Kidney (tissue), 14 donors: ENCODE measurements around the gene INPP5D. TPM values are rescaled to one million over a fixed set of nuclear protein-coding genes. Genes with fewer than 3 reads are reported as not detected.

Source experiments
- DNase-seq, 5 donors: peaks; one replicate each; pipeline ENCODE4 v3.0.0-alpha.2; 2013 to 2020
- FAIRE-seq: peaks from 2 replicates; lab custom pipeline; 2012; peaks lifted over from hg19 to GRCh38; lab: Jason Lieb, UNC
- H3K27ac ChIP-seq, 2 donors: one replicate each; pipeline ENCODE4 v1.7.0; 2013; ENCODE audit warnings: low read depth in 2 of 2, low read length in 2 of 2, inconsistent platforms in 1 of 2
- H3K27me3 ChIP-seq: one replicate; pipeline ENCODE4 v1.7.1; 2013; ENCODE audit warnings: low read length, inconsistent platforms; ENCODE audit not compliant: control insufficient read depth, insufficient read depth
- H3K36me3 ChIP-seq, 3 donors: one replicate each; pipeline versions ENCODE4 v1.7.0 to v1.7.1; 2013; ENCODE audit warnings: low read length in 3 of 3, control low read depth in 1 of 3, inconsistent platforms in 1 of 3; ENCODE audit not compliant: insufficient read depth in 3 of 3, control insufficient read depth in 2 of 3
- H3K4me1 ChIP-seq, 3 donors: one replicate each; pipeline versions ENCODE4 v1.7.0 to v1.7.1; 2013; ENCODE audit warnings: low read length in 3 of 3, inconsistent platforms in 1 of 3, low read depth in 1 of 3; ENCODE audit not compliant: control insufficient read depth in 2 of 3, insufficient read depth in 2 of 3
- H3K4me3 ChIP-seq, 3 donors: one replicate each; pipeline versions ENCODE4 v1.7.0 to v1.8.1; 2013; ENCODE audit warnings: low read length in 3 of 3, control low read depth in 1 of 3, inconsistent platforms in 1 of 3
- H3K9ac ChIP-seq, 3 donors: one replicate each; pipeline versions ENCODE4 v1.7.0 to v1.7.1; 2013; ENCODE audit warnings: low read length in 3 of 3, control low read depth in 1 of 3, inconsistent platforms in 1 of 3
- H3K9me3 ChIP-seq, 3 donors: one replicate each; pipeline versions ENCODE4 v1.7.0 to v1.7.1; 2013; ENCODE audit warnings: low read length in 3 of 3, control low read depth in 1 of 3, inconsistent platforms in 1 of 3; ENCODE audit not compliant: control insufficient read depth in 2 of 3, insufficient read depth in 1 of 3
- CTCF ChIP-seq: IDR thresholded peaks from 3 replicates; pipeline ENCODE4 v1.5.1; 2012; ENCODE audit warnings: mild to moderate bottlenecking, moderate library complexity, borderline replicate concordance; ENCODE audit not compliant: insufficient read depth; ENCODE audit errors: extremely low read depth
- intact Hi-C: fragments of 100-400 bp; cut with DNase I; formaldehyde crosslinking; loops from one replicate; pipeline ENCODE4 v1.11.1; 2022
- polyA plus RNA-seq: library from polyadenylated mRNA; stranded (reverse); fragments of 350-450 nt; fragmentation: Illumina TruSeq; extraction: RNeasy Lipid Tissue Mini Kit (QIAGEN cat#74804); gene quantifications from one replicate; pipeline ENCODE4 v1.2.3, GENCODE V29; 2014; ENCODE audit warnings: low read depth, low replicate concordance; ENCODE audit not compliant: insufficient read depth
- total RNA-seq: library from RNA; stranded (reverse); fragmentation: NEBNext Ultra II Directional; extraction: Animal tissue kit (Norgen Biotek cat#: 25700); gene quantifications from one replicate; pipeline ENCODE4 v1.2.1, GENCODE V29; 2021
- donor health status: control.
- donor health status: control.
- donor health status: control.
- donor health status: control.
- donor health status: control.
- donor health status: DM: yes; HTN: yes; CAD: no.
- donor health status: Normal renal cell carcinoma (clear cell type).

The INPP5D gene
- total and polyA plus RNA-seq, 2 donors from 2014 or later, result 2.6 to 29.6 TPM

- Histone ChIP-seq H3K4me3 (no peak overlapping the region), H3K4me1 (peaks cover 0 to 21% (median 8%) of the 10 kb centered on the region in 3 donors), H3K36me3 (no peaks in the 10 kb centered on the region), H3K9ac (no peak overlapping the region), H3K27me3 (no peaks in the 10 kb centered on the region), H3K9me3 (no peaks in the 10 kb centered on the region), H3K27ac (no peak overlapping the region)
- intact Hi-C loops, result no loop called here
- FAIRE-seq (no peak), DNase-seq (peak in 2 of 5 donors; percentile 15 to 49)
- no peak for TF ChIP-seq CTCF
Observed at GRCh38 chr2:233079953-233080835, 20.1 kb downstream of the INPP5D start.

GRCh38 chr2:233080836-233081229, 20.7 kb downstream of the INPP5D start:
- DNase-seq (peak in 2 of 5 donors; percentile 23 to 47), FAIRE-seq (no peak)
- H3K27me3 ChIP-seq, result no peaks in the 10 kb centered on the region
- intact Hi-C loops, result no loop called here
- H3K4me1 ChIP-seq, result peaks cover 0 to 20% (median 8%) of the 10 kb centered on the region in 3 donors
- no peaks in the 10 kb centered on the region for H3K36me3 ChIP-seq
- no peak for TF ChIP-seq CTCF
- H3K9me3 ChIP-seq, result no peaks in the 10 kb centered on the region
- H3K27ac ChIP-seq, result no peak overlapping the region
- no peak overlapping the region for H3K4me3 ChIP-seq
- H3K9ac ChIP-seq, result no peak overlapping the region

- Histone ChIP-seq H3K4me3 (no peak overlapping the region), H3K27me3 (no peaks in the 10 kb centered on the region), H3K9ac (no peak overlapping the region), H3K4me1 (peaks cover 0 to 20% (median 8%) of the 10 kb centered on the region in 3 donors), H3K27ac (no peak overlapping the region), H3K36me3 (no peaks in the 10 kb centered on the region), H3K9me3 (no peaks in the 10 kb centered on the region)
- no peak for TF ChIP-seq CTCF
- intact Hi-C loops, result no loop called here
- DNase-seq, result peak in 1 of 5 donors; percentile 45
- FAIRE-seq, result no peak
Observed at GRCh38 chr2:233081232-233081730, 21.1 kb downstream of the INPP5D start.
